AG09319 (cell line): ENCODE measurements around the gene AKAP13.

Experiments
- DNase-seq: peaks from one replicate; pipeline ENCODE4 v3.0.0-alpha.2; 2010; ENCODE audit warnings: low read depth; ENCODE audit errors: extremely low read depth
- TF ChIP-seq, protein P1 (sequence below): IDR thresholded peaks from 2 replicates; pipeline ENCODE4 v1.5.1; 2011; ENCODE audit warnings: low read depth, mild to moderate bottlenecking, inconsistent platforms, low read length, moderate library complexity

Gene AKAP13

DNA sequence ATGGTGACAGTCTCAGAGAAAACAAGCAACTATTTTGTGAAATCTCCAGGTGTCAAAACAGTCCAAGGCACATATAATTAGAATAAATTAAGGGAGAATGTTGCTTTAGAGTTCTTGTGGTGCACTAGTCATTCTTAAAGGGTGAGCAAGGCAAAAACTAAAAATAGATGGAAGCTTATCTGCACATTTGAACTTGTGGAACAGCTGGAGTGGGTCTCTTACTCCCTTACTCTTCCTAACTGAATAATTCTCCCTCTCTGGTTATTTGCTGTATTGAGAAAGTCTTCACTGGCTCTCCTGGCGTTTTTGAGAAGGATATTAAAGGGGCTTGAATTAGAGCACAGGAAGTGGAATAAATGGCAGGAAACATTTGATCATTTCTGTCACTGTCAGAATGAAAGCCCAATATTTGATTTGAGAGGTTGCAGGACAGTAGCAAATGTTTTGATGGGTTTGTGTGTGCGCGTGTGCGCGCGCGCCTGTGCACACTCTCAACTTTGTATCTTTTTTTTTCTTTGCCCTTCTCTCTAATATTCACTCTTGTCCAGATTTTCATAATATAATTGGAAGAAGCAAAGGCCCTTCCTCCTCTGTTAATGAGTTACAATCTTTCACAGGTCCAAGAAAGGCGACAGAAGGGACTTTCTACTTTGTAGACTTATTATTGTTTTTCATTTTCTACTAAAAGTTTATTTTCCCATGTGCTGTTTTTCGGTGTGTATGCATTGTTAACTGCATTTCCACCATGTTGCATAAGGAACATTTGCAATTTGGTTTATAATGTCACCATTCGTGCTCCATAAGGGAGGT is 40.9 kb downstream of the AKAP13 start:
- TF ChIP-seq, protein P1, sequence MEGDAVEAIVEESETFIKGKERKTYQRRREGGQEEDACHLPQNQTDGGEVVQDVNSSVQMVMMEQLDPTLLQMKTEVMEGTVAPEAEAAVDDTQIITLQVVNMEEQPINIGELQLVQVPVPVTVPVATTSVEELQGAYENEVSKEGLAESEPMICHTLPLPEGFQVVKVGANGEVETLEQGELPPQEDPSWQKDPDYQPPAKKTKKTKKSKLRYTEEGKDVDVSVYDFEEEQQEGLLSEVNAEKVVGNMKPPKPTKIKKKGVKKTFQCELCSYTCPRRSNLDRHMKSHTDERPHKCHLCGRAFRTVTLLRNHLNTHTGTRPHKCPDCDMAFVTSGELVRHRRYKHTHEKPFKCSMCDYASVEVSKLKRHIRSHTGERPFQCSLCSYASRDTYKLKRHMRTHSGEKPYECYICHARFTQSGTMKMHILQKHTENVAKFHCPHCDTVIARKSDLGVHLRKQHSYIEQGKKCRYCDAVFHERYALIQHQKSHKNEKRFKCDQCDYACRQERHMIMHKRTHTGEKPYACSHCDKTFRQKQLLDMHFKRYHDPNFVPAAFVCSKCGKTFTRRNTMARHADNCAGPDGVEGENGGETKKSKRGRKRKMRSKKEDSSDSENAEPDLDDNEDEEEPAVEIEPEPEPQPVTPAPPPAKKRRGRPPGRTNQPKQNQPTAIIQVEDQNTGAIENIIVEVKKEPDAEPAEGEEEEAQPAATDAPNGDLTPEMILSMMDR: no peak

DNA sequence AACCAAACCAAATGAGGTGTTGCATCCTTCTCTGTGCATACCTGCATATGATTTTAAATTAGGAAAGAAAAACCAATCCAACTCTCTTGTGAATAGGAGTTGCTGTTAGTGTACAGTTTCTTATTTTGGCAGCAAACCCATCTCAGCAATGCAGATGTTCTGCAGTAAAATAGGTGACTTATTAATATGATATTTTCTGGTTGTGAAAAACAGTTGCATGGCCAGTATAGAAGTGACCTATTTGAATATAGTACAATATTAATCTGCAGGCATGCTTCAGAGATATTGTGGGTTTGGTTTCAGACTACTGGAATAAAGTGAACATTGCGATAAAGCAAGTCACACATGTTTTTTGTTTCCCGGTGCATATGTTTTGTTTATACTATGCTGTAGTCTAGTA is 42.2 kb downstream of the AKAP13 start:
- TF ChIP-seq, protein P1: no peak
- DNase-seq: no peak

More for the DNA sequence above, 40.9 kb downstream of the AKAP13 start:
- no peak for DNase-seq

DNA sequence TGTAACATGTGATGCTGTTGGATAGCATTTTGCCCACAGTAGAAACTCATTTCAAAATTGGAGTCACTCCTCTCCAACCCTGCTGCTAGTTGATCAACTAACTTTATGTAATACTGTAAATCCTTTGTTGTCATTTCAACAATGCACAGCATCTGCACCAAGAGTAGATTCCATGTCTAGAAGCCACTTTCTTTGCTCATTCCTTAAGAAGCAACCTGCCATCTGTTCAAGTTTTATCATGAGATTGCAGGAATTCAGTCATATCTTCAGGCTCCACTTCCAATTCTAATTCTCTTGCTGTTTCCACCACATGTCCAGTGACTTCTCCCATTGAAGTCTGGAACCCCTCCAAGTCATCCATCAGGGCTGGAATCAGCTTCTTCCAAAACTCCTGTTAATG is 42.9 kb downstream of the AKAP13 start:
- no peak for DNase-seq
- TF ChIP-seq, protein P1: no peak

DNA sequence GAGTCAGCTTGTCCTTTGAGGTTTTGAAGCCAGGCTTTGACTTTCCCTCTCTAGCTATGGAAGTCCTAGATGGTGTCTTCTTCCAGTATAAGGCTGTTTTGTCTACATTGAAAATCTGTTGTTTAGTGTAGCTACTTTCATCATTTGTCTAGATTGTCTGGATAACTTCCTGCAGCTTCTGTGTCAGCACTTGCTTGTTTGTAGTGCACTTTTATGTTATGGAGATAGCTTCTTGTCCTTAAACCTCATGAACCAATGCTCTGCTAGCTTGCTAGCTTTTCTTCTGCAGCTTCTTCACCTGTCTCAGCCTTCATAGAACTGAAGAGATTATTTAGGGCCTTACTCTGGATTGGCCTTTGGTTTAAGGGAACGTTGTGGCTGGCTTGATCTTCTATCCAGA is 43.8 kb downstream of the AKAP13 start:
- TF ChIP-seq, protein P1: no peak
- no peak for DNase-seq

DNA sequence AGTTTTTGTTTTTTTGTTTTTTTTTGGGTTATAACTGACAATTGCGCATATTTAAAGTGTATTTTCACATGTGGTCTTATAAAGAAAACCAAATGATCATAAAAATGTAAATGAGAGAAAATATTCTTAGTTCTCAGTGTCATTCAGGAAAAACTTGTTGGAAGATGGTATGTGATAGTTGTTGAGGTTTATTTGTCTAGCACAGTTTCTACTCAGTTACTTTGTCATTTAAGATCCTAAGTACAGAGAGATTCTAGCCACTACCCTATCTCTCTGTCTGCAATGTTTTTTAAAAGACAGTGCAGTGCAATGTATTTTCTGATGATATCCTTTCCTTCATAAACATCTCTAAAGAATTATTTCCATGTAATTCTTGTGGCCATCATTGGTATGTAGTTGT is 46.1 kb downstream of the AKAP13 start:
- DNase-seq: no peak
- TF ChIP-seq, protein P1: no peak

DNA sequence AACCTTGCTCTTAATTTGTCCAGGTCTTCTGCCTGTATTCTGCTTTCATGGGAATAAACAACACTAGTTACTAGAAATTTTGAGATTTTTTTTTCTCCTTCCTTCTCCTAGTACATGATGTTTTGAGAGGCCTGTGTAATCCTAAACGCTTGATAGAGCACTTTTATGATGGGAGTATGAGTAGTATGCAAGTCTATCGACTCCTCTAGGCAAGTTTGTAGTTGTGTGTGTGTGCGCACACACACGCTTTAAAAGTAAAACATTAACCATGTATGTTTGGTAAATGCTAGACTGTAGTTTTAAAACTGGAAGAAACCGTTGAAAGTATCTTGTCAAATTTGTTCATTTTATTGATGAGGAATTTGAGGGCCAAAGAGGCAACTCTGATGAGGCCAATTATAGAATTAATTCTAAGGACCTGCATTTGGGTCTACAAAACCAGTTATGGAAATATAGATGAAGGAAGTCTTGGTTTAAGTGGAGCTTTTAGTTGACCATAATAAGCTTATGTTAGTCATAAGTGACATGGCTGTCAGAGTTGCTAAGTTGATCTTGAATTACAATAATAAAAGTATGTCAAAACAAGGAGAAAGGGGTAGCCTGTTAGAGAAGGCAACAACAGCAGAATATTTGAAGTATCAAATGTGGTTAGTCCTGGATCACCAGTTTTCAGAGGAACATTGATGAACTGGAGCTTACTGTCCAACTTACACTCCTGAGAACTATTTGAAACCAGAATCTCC is 47.1 kb downstream of the AKAP13 start:
- no peak for DNase-seq
- TF ChIP-seq, protein P1: no peak

DNA sequence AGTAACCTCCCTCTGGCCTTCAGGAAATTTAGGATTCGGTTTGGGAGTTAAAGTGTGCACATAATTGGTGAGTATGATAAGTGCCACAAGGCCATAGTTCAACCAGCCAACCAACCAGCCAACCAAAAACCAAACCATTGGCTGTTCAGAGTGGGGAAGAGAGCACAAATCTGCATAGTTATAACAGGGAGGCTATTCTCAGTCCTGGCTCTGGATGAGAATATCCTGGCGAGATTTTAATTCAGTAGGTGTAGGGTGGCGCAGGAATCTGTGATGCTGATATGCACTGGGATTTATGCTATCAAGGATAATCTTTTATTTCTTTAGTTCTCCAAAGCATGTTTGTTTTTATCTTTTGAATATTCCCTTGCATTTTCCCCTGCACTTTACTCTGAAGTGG is 49.1 kb downstream of the AKAP13 start:
- TF ChIP-seq, protein P1: no peak
- no peak for DNase-seq
